GM12878 (cell line): ENCODE results near the gene MEOX1. TPM values are rescaled to one million over a fixed set of nuclear protein-coding genes. Genes with fewer than 3 reads are reported as not detected.

Experiments used
- ATAC-seq: fragments of 200-7000 bp; cut with Tn5 transposase; 3 replicates; pipeline ENCODE4 v1.9.1; 2020; ENCODE audit warnings: mild to moderate bottlenecking, moderate library complexity
- BruUV-seq: library from RNA; stranded (reverse); fragments of 400-500 nt; replicated peaks from 2 replicates; lab custom pipeline; 2021; lab: Mats Ljungman, UMichigan
- CTCF ChIA-PET: fragments of 300-600 bp; sonication (Branson Sonifier 250); formaldehyde crosslinking; extraction: SDS; loops from one replicate; lab custom pipeline; 2021; ENCODE audit warnings: inconsistent platforms; lab: Yijun Ruan, JAX
- POLR2A ChIA-PET: fragments of 350-600 bp; formaldehyde crosslinking; extraction: SDS; loops from one replicate; lab custom pipeline; 2021; ENCODE audit warnings: inconsistent platforms; lab: Charles Lee
- RAD21 ChIA-PET: fragments of 300-600 bp; sonication (Branson Sonifier 250); formaldehyde crosslinking; loops from one replicate; lab custom pipeline; 2023; ENCODE audit warnings: antibody characterized with exemption; ENCODE audit not compliant: unreplicated experiment; lab: Charles Lee
- SMC1A ChIA-PET: fragments of 300-600 bp; sonication (Branson Sonifier 250); formaldehyde crosslinking; loops from one replicate; lab custom pipeline; 2023; ENCODE audit not compliant: unreplicated experiment, uncharacterized antibody; lab: Charles Lee
- DNase-seq: peaks from one replicate; pipeline ENCODE4 v3.0.0-alpha.2; 2011; ENCODE audit warnings: low read depth, low spot score
- FAIRE-seq: peaks from 3 replicates; lab custom pipeline; 2011; peaks lifted over from hg19 to GRCh38; lab: Jason Lieb, UNC
- H2AFZ ChIP-seq: 2 replicates; pipeline ENCODE4 v1.6.0; 2011; ENCODE audit warnings: low read depth, low read length, control low read depth; ENCODE audit not compliant: control insufficient read depth
- H3K27ac ChIP-seq: 2 replicates; pipeline ENCODE4 v1.5.1; 2011; ENCODE audit warnings: control low read depth; ENCODE audit not compliant: control insufficient read depth, insufficient read depth
- H3K27me3 ChIP-seq, 2 experiments: replicated peaks in 1 of 2; 2 replicates each; pipeline versions ENCODE4 v1.6.0 to v1.6.1; 2011; ENCODE audit warnings: low read length in 1 of 2; ENCODE audit not compliant: control insufficient read depth in 2 of 2, insufficient read depth in 2 of 2
- H3K36me3 ChIP-seq, 2 experiments: 2 replicates each; pipeline ENCODE4 v1.5.1; 2011; ENCODE audit warnings: low read length in 1 of 2; ENCODE audit not compliant: control insufficient read depth in 2 of 2, insufficient read depth in 2 of 2
- H3K4me1 ChIP-seq: 2 replicates; pipeline ENCODE4 v1.6.1; 2011; ENCODE audit warnings: mild to moderate bottlenecking, low read length, moderate library complexity, mixed read lengths; ENCODE audit not compliant: control insufficient read depth, insufficient read depth
- H3K4me2 ChIP-seq: 2 replicates; pipeline ENCODE4 v1.6.0; 2011; ENCODE audit warnings: control low read depth; ENCODE audit not compliant: control insufficient read depth, insufficient read depth
- H3K4me3 ChIP-seq: fragments of 200-600 bp; sonication (generic); 2 replicates; pipeline ENCODE4 v1.5.1; 2016
- H3K79me2 ChIP-seq: 2 replicates; pipeline ENCODE4 v1.6.0; 2011; ENCODE audit warnings: low read length; ENCODE audit not compliant: control insufficient read depth, insufficient read depth
- H3K9ac ChIP-seq: 2 replicates; pipeline ENCODE4 v1.8.0; 2011; ENCODE audit warnings: low read length, control low read depth, mixed read lengths; ENCODE audit not compliant: control insufficient read depth, insufficient read depth
- H3K9me3 ChIP-seq: replicated peaks from 3 replicates; pipeline ENCODE4 v1.5.1; 2011; ENCODE audit warnings: mild to moderate bottlenecking, low read length; ENCODE audit not compliant: control insufficient read depth, insufficient read depth
- H4K20me1 ChIP-seq: 2 replicates; pipeline ENCODE4 v1.6.0; 2011; ENCODE audit not compliant: control insufficient read depth, insufficient read depth
- ASH2L ChIP-seq: fragments of 300-600, 200-600 bp; sonication (generic); IDR thresholded peaks from 2 replicates; pipeline ENCODE4 v1.6.1; 2017; ENCODE audit warnings: low read depth, mild to moderate bottlenecking, borderline replicate concordance
- ATF7 ChIP-seq: fragments of 450-650 bp; IDR thresholded peaks from 2 replicates; pipeline ENCODE4 v1.6.1; 2016; ENCODE audit warnings: low read depth, mild to moderate bottlenecking
- EED ChIP-seq: sonication (generic); IDR thresholded peaks from 2 replicates; pipeline ENCODE4 v1.6.1; 2016; ENCODE audit warnings: antibody characterized with exemption, low read depth
- ETV6 ChIP-seq, 2 experiments: fragments of 450-650 bp in 1 of 2; IDR thresholded peaks in 1 of 2; conservative IDR thresholded peaks in 1 of 2; 2 replicates each; pipeline ENCODE4 v1.6.1; 2014; ENCODE audit warnings: antibody characterized with exemption in 1 of 2, borderline replicate concordance in 1 of 2, low read depth in 1 of 2, mild to moderate bottlenecking in 1 of 2, moderate library complexity in 1 of 2
- FOS ChIP-seq: IDR thresholded peaks from 3 replicates; pipeline ENCODE4 v1.6.1; 2011; ENCODE audit warnings: borderline replicate concordance; ENCODE audit not compliant: insufficient read length; ENCODE audit errors: extremely low read depth
- KDM1A ChIP-seq: fragments of 200-600 bp; sonication (generic); IDR thresholded peaks from 2 replicates; pipeline ENCODE4 v1.6.1; 2016; ENCODE audit warnings: borderline replicate concordance
- MAX ChIP-seq: IDR thresholded peaks from 2 replicates; pipeline ENCODE4 v1.6.1; 2012; ENCODE audit warnings: low read depth, low read length, improper control_type of control experiment
- NFYB ChIP-seq: IDR thresholded peaks from 2 replicates; pipeline ENCODE4 v1.6.1; 2011; ENCODE audit warnings: low read depth, mild to moderate bottlenecking, low read length, improper control_type of control experiment, moderate library complexity; ENCODE audit not compliant: insufficient read depth
- NR2C2 ChIP-seq: IDR thresholded peaks from 2 replicates; pipeline ENCODE4 v1.6.1; 2011; ENCODE audit warnings: borderline replicate concordance, low read depth; ENCODE audit not compliant: control insufficient read depth, insufficient read length
- NRF1 ChIP-seq: conservative IDR thresholded peaks from 2 replicates; pipeline ENCODE4 v1.6.1; 2011; ENCODE audit warnings: mild to moderate bottlenecking, low read depth, low read length, improper control_type of control experiment
- POLR2AphosphoS5 ChIP-seq: IDR thresholded peaks from 2 replicates; pipeline ENCODE4 v1.6.1; 2011; ENCODE audit warnings: mild to moderate bottlenecking, low read length, inconsistent platforms
- ZNF207 ChIP-seq: fragments of 450-650 bp; IDR thresholded peaks from 2 replicates; pipeline ENCODE4 v1.6.1; 2014; ENCODE audit warnings: antibody characterized with exemption, mild to moderate bottlenecking, borderline replicate concordance
- WGBS: methylation state at CpG from one replicate; pipeline ENCODE4 v1.1.6; 2016; ENCODE audit warnings: low lambda C conversion rate; ENCODE audit not compliant: insufficient replicate concordance, insufficient coverage; ENCODE audit errors: missing lambda C conversion rate; 5-methylcytosine and 5-hydroxymethylcytosine counted together
- in situ Hi-C: fragments of 300-500 bp; cut with MboI; formaldehyde crosslinking; loops from 9 replicates; pipeline ENCODE4 v1.14.3; 2018; ENCODE audit warnings: mixed read lengths
- intact Hi-C: fragments of 100-400 bp; cut with micrococcal nuclease; formaldehyde crosslinking; loops from one replicate; pipeline ENCODE4 v1.14.2; 2022; ENCODE audit not compliant: unreplicated experiment
- polyA plus RNA-seq, 11 experiments: library from polyadenylated mRNA; depleted of rRNA in 4 of 11; unstranded in 6 of 11; stranded (reverse) in 5 of 11; fragments of >200 nt; fragmentation: Nextera tagmentation in 4 of 11; fragmentation: Illumina TruSeq in 1 of 11; extraction: Ambion mirVana in 4 of 11; extraction: Trizol in 1 of 11; gene quantifications; 1 replicate in 1 of 11; 2 replicates in 10 of 11; pipeline versions ENCODE4 v1.2.1 to v1.2.3, GENCODE V29; 2011 to 2016; ENCODE audit warnings: inconsistent platforms in 2 of 11, missing spikeins in 2 of 11, low read depth in 1 of 11
- total RNA-seq, 4 experiments: library from RNA; depleted of rRNA in 3 of 4; stranded (reverse); fragments of >200 nt in 3 of 4; fragmentation: Illumina TruSeq in 1 of 4; extraction: Trizol in 1 of 4; gene quantifications; 2 replicates each; pipeline versions ENCODE4 v1.2.1 to v1.2.3, GENCODE V29; 2013 to 2021

Gene MEOX1
- total and polyA plus RNA-seq, 10 of the 15 experiments (the other 5 are each of a cell fraction or from before 2014, with no cell fraction given) = 0.19 to 9.4 (median 0.46) TPM

GRCh38 chr17:43696891-43697290 is 35.2 kb upstream of the MEOX1 start:
- no peak overlapping the region for H3K4me3 ChIP-seq
- in situ Hi-C loops = loop anchor here (5.0 kb wide), 1 partner anchor 65 kb away; no protein-coding TSS in a partner anchor
- SMC1A ChIA-PET = interaction anchor here (1.0 to 12.4 kb wide), 4 partner anchors 64 to 150 kb away, joined by 3 to 171 read pairs (median 35); partner anchors contain the start of genes CD300LG and SOST
- CTCF ChIA-PET = interaction anchor here (1.5 to 13.6 kb wide), 4 partner anchors 56 to 149 kb away, joined by 3 to 515 read pairs (median 18); partner anchors contain the start of genes CD300LG and SOST
- FAIRE-seq (no peak), DNase-seq (no peak), ATAC-seq (no peak)
- no peak overlapping the region for H3K9ac ChIP-seq
- no peak overlapping the region for H2AFZ ChIP-seq
- intact Hi-C loops = no loop called here
- BruUV-seq = no TSS peak
- H4K20me1 ChIP-seq = no peaks in the 10 kb centered on the region
- H3K27ac ChIP-seq = no peak overlapping the region
- POLR2A ChIA-PET = interaction anchor here (0.6 to 0.7 kb wide), 2 partner anchors 52 to 120 kb away, joined by 3 read pairs; no protein-coding TSS in a partner anchor
- RAD21 ChIA-PET = interaction anchor here (1.7 to 10.6 kb wide), 2 partner anchors 62 to 120 kb away, joined by 5 to 171 read pairs; partner anchors contain the start of gene SOST
- peaks cover 0 to 2% of the 10 kb centered on the region in 2 experiments; a peak in 1 of 4 replicates for H3K27me3 ChIP-seq
- H3K4me1 ChIP-seq = peaks cover 8% of the 10 kb centered on the region
- H3K9me3 ChIP-seq = no peaks in the 10 kb centered on the region; the same call in 2 of the 3 replicates
- no peaks in the 10 kb centered on the region for H3K36me3 ChIP-seq
- H3K79me2 ChIP-seq = no peaks in the 10 kb centered on the region
- 0% methylated on average over 2 of the region's 2 CpGs for WGBS
- TF ChIP-seq KDM1A (no peak), POLR2AphosphoS5 (no peak), FOS (no peak), ASH2L (no peak), EED (no peak), NFYB (no peak), NRF1 (no peak), ZNF207 (no peak), NR2C2 (no peak), ETV6 (conservative IDR thresholded peaks at IDR 0.05 in 1 of 2, IDR thresholded peaks at IDR 0.05 in 1 of 2; ENCODE audit: borderline replicate concordance in 1 of 2, low read depth in 1 of 2) (no peak), ATF7 (no peak), MAX (no peak)
- TF ChIP-seq, all 136 proteins: peak for 0
- no peak overlapping the region for H3K4me2 ChIP-seq
